ENCODE data around the gene MEF2B.

GRCh38 chr19:19121371-19121770 is 48.7 kb downstream of the MEF2B start:
- TF ChIP-seq CTCF (IDR thresholded peaks at IDR 0.05 in 8 of 11, conservative IDR thresholded peaks at IDR 0.05 in 3 of 11) (no peak), POLR2A (IDR thresholded peaks at IDR 0.05) (no peak), POLR2AphosphoS5 (IDR thresholded peaks at IDR 0.05) (no peak)

Measured in spleen (tissue), 7 donors.